ENCODE measurements around the gene HOXA9.
A peak's percentile ranks its signal among the peaks of the same experiment; 100 is the strongest.

The HOXA9 gene

GRCh38 chr7:27151931-27152815, 13.2 kb downstream of the HOXA9 start, which contains the start of gene HOXA3:
Gene HOXA3 (minus strand): TSS chr7:27152583. CDS start chr7:27110640, 41,943 bp downstream.
- no peak for DNase-seq

- DNase-seq: no peak
Observed at GRCh38 chr7:27151341-27151930, 13.9 kb downstream of the HOXA9 start.

GRCh38 chr7:27150568-27151340, 14.6 kb downstream of the HOXA9 start:
- peak in 1 of 2 donors; percentile 3 for DNase-seq

GRCh38 chr7:27149842-27150567, 15.3 kb downstream of the HOXA9 start:
- no peak for DNase-seq

GRCh38 chr7:27148756-27149641, 16.3 kb downstream of the HOXA9 start:
- DNase-seq: no peak

GRCh38 chr7:27148031-27148755, 17.1 kb downstream of the HOXA9 start:
- no peak for DNase-seq

GRCh38 chr7:27147199-27148030, 17.9 kb downstream of the HOXA9 start, which contains the start of gene HOXA6:
Gene HOXA6 (minus strand): TSS chr7:27147774. CDS start chr7:27147749, 25 bp downstream.
- DNase-seq: no peak

- no peak for DNase-seq
Observed at GRCh38 chr7:27146491-27147198, 18.7 kb downstream of the HOXA9 start.

GRCh38 chr7:27145914-27146412, 19.4 kb downstream of the HOXA9 start:
- DNase-seq: no peak

GRCh38 chr7:27145165-27145913, 20.0 kb downstream of the HOXA9 start:
- DNase-seq: no peak

GRCh38 chr7:27144781-27145164, 20.6 kb downstream of the HOXA9 start:
- DNase-seq: no peak

GRCh38 chr7:27143950-27144780, 21.2 kb downstream of the HOXA9 start:
- no peak for DNase-seq

- DNase-seq: no peak
Observed at GRCh38 chr7:27143023-27143949, 22.1 kb downstream of the HOXA9 start, which contains the start of gene HOXA5. Gene HOXA5 (minus strand): TSS chr7:27143681. CDS start chr7:27143607, 74 bp downstream.

- no peak for DNase-seq
Observed at GRCh38 chr7:27142580-27143022, 22.7 kb downstream of the HOXA9 start.

- DNase-seq: no peak
Observed at GRCh38 chr7:27141923-27142579, 23.3 kb downstream of the HOXA9 start.
